ENCODE measurements around the gene WDR76. TPM values are rescaled to one million over a fixed set of nuclear protein-coding genes. Genes with fewer than 3 reads are reported as not detected.
"Not testable (repeated sequence)": the region's sequence is repeated elsewhere in the genome, so short reads cannot be mapped to it uniquely, and the experiment has no call there.

WDR76 gene
- total RNA-seq, 1 donor from 2014 or later: 5.7 TPM

DNA sequence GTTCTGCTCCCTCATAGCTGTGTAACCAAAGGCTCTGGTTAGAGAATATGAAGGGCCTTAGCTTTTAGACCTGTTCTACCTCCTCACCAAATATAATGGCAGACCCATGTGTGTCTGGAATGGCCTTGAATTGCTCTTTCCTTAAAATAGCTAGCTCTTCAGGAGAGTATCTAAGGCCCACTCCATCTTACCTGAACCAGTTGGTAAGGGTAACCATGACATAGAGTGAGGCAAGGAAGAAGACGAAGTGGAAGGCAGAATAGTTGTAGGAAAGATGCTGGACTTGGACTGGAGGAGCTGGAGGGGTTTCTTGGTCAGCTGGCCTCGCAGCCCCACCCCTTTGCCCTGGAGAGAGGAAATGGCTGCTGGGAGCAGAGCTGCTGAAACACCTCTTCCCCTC is 31.6 kb upstream of the WDR76 start:
- H3K4me3 ChIP-seq (ENCODE audit: low read length in 3 of 3): peak overlapping the region in 2 of 3 donors; percentile 8 to 35
- H3K27ac ChIP-seq (ENCODE audit: low read depth, low read length): peak overlapping the region; percentile 99
- H3K36me3 ChIP-seq (ENCODE audit: control insufficient read depth in 3 of 3, insufficient read depth in 3 of 3, low read length in 3 of 3): peaks cover 38 to 56% (median 53%) of the 10 kb centered on the region in 3 donors
- H3K9me3 ChIP-seq (ENCODE audit: control insufficient read depth in 3 of 3, low read length in 3 of 3): no peaks in the 10 kb centered on the region
- peaks cover 51 to 74% (median 59%) of the 10 kb centered on the region in 3 donors for H3K4me1 ChIP-seq (ENCODE audit: control insufficient read depth in 3 of 3, insufficient read depth in 3 of 3, low read length in 3 of 3)
- H3K9ac ChIP-seq (ENCODE audit: low read depth in 1 of 3, low read length in 3 of 3): no peak overlapping the region
- no peaks in the 10 kb centered on the region for H3K27me3 ChIP-seq (ENCODE audit: control insufficient read depth in 3 of 3, insufficient read depth in 3 of 3, low read length in 3 of 3)

DNA sequence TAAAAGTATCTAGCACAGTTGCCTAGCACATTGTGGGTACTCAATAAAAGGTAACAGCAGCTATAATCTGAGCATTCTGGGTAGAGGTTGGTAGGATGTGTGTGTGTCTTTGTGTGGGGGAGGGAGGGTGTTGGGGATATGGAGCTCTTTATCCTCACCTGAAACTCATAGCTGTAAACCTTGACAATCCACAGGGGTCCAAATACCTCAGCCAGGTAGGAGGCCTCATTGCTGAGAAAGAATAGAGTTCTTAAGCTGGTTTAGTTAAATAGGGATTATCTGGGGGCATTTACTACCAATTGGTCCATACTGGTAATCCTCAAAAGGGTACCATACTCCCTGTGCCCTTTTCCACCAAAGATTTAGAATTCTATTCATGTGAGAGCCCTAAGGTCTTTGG is 30.8 kb upstream of the WDR76 start:
- no peaks in the 10 kb centered on the region for H3K27me3 ChIP-seq (ENCODE audit: control insufficient read depth in 3 of 3, insufficient read depth in 3 of 3, low read length in 3 of 3)
- H3K4me3 ChIP-seq (ENCODE audit: low read length in 3 of 3): peak overlapping the region in 1 of 3 donors; percentile 5
- peaks cover 38 to 56% (median 53%) of the 10 kb centered on the region in 3 donors for H3K36me3 ChIP-seq (ENCODE audit: control insufficient read depth in 3 of 3, insufficient read depth in 3 of 3, low read length in 3 of 3)
- no peaks in the 10 kb centered on the region for H3K9me3 ChIP-seq (ENCODE audit: control insufficient read depth in 3 of 3, low read length in 3 of 3)
- no peak overlapping the region for H3K9ac ChIP-seq (ENCODE audit: low read depth in 1 of 3, low read length in 3 of 3)
- H3K27ac ChIP-seq (ENCODE audit: low read depth, low read length): no peak overlapping the region
- peaks cover 54 to 76% (median 63%) of the 10 kb centered on the region in 3 donors for H3K4me1 ChIP-seq (ENCODE audit: control insufficient read depth in 3 of 3, insufficient read depth in 3 of 3, low read length in 3 of 3)

DNA sequence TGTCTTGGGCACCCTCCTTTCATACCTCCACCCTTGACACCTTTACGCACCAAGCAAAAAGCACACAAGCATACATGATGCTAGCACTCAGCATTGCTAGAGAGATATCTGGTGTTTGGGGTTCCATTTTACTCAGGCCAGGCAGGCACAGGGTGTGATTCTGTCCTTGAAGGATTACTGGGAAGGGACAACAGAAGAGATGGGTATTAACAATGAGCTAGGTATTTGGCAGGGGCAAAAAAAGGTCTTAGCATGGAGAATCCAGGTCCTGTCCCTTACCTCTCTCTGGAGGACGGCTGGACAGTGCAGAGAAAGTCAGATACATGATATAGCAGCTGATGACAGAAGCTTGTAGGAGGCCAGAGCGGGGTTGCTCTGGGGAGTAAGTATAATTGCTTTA is 30.2 kb upstream of the WDR76 start:
- Histone ChIP-seq H3K27me3 (ENCODE audit: control insufficient read depth in 3 of 3, insufficient read depth in 3 of 3, low read length in 3 of 3) (no peaks in the 10 kb centered on the region), H3K4me1 (ENCODE audit: control insufficient read depth in 3 of 3, insufficient read depth in 3 of 3, low read length in 3 of 3) (peaks cover 59 to 75% (median 67%) of the 10 kb centered on the region in 3 donors), H3K9ac (ENCODE audit: low read depth in 1 of 3, low read length in 3 of 3) (peak overlapping the region in 1 of 3 donors; percentile 63), H3K36me3 (ENCODE audit: control insufficient read depth in 3 of 3, insufficient read depth in 3 of 3, low read length in 3 of 3) (peaks cover 40 to 56% (median 55%) of the 10 kb centered on the region in 3 donors), H3K9me3 (ENCODE audit: control insufficient read depth in 3 of 3, low read length in 3 of 3) (no peaks in the 10 kb centered on the region), H3K4me3 (ENCODE audit: low read length in 3 of 3) (no peak overlapping the region), H3K27ac (ENCODE audit: low read depth, low read length) (no peak overlapping the region)

DNA sequence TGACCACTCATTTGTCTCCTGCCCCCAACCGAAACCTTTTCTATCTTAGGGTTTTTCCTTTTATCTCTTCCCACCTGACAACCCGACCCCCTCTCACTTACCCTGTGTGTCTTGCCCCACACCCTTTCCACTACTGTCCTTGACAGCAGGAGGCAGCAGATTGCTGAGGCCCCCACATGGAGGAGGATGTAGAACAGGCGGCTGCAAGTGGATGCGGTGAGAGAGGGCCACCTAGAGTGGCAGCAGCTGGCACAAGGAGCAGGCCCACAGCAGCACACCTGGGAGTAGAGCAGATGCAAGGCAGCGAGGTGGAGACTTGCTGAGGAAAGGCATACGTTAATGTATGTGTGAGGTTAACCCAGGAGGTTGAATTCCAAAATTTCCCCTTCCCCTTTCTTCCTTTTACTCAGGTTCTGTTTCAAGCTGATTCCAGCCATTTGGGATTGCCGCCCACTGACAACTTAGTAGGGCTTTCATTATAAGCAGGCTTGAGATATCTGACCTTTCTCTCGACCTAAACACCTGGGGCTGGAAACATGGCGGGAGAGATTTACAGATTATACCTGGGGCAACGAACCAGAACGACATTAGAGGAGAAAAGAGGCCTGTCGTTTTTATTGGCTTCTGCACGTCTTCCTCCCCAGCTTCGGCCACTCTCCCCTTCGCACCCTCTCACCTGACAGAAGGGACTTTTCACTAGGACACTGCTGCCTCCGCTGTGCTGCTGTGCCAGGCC is 27.4 kb upstream of the WDR76 start:
- Histone ChIP-seq H3K9ac (ENCODE audit: low read depth in 1 of 3, low read length in 3 of 3) (peak overlapping the region in 2 of 3 donors; percentile 75 to 97), H3K27ac (ENCODE audit: low read depth, low read length) (peak overlapping the region; percentile 90), H3K4me3 (ENCODE audit: low read length in 3 of 3) (peak overlapping the region; percentile 93 to 99 (median 98)), H3K27me3 (ENCODE audit: control insufficient read depth in 3 of 3, insufficient read depth in 3 of 3, low read length in 3 of 3) (no peaks in the 10 kb centered on the region), H3K4me1 (ENCODE audit: control insufficient read depth in 3 of 3, insufficient read depth in 3 of 3, low read length in 3 of 3) (peaks cover 48 to 59% (median 53%) of the 10 kb centered on the region in 3 donors), H3K36me3 (ENCODE audit: control insufficient read depth in 3 of 3, insufficient read depth in 3 of 3, low read length in 3 of 3) (peaks cover 45 to 57% (median 55%) of the 10 kb centered on the region in 3 donors), H3K9me3 (ENCODE audit: control insufficient read depth in 3 of 3, low read length in 3 of 3) (no peaks in the 10 kb centered on the region)

DNA sequence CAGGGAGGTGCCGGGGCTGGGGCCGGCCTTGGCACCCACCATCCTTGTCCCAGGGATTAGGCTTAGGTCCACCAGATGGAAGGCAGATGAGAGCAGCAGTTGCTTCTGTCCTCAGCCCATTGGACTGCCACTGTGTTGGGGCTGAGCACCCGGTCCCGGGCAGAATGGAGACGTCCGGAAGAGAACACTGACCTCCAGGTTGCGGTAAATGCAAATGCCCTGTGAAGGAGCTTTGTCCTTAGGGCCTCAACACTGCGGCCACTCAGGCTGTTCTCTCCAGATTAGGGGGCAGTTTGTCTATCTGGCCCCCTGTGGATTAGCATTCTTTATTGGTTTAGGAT is 26.9 kb upstream of the WDR76 start, which contains the start of gene SERINC4:
Gene SERINC4 (minus strand): TSS at position 276 of the 341 bp plus-strand sequence. CDS start 234 bp downstream, at position 42.
- H3K4me3 ChIP-seq (ENCODE audit: low read length in 3 of 3): peak within 1 kb of the TSS; percentile 93 to 99 (median 98)
- H3K4me1 ChIP-seq (ENCODE audit: control insufficient read depth in 3 of 3, insufficient read depth in 3 of 3, low read length in 3 of 3): peaks cover 42 to 53% (median 48%) of the 10 kb centered on the region in 3 donors
- peaks cover 44 to 57% (median 55%) of the 10 kb centered on the region in 3 donors for H3K36me3 ChIP-seq (ENCODE audit: control insufficient read depth in 3 of 3, insufficient read depth in 3 of 3, low read length in 3 of 3)

DNA sequence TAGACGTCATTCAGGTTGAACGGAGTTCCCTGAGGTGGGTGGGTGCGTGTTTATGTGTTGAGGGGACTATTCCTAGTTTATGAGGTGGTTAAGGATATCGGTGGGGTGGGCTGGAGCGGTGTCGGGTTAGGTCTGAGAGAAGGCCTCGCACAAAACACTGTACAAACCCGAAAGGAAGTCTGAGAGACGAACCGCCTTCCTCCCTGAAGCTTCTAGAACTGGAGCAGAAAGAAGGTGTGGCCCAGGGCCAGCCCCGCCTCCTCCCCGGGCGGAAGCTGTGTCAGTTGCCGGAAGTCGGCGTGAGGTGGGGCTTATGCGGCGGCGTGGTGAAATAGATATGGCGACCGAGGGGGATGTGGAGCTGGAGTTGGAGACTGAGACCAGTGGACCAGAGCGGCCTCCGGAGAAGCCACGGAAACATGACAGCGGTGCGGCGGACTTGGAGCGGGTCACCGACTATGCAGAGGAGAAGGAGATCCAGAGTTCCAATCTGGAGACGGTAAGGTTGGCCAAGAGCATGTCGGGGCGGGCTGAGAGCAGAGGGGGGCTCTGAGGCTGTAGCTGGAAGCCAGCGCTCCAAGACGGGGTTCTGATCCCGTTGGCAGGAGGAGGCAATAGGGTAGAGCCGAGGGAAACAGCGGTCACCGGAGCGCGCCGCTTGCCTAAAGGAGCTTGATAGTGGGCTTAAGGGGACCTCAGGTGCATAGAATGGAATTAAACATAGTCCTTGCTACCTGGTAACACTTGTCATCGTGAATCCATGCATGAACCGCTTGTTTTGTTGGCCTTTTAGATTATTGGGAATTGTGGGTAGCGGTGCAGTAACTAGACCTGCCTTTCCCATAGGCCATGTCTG is 26.3 kb upstream of the WDR76 start, which contains the start of gene HYPK:
Gene HYPK (plus strand): TSS at position 314 of the 856 bp plus-strand sequence. CDS start 24 bp downstream, at position 338.
- Histone ChIP-seq H3K9me3 (ENCODE audit: control insufficient read depth in 3 of 3, low read length in 3 of 3) (no peaks in the 10 kb centered on the region), H3K36me3 (ENCODE audit: control insufficient read depth in 3 of 3, insufficient read depth in 3 of 3, low read length in 3 of 3) (peaks cover 43 to 55% (median 53%) of the 10 kb centered on the region in 3 donors), H3K9ac (ENCODE audit: low read depth in 1 of 3, low read length in 3 of 3) (peak within 1 kb of the TSS; percentile 75 to 97 (median 92)), H3K27me3 (ENCODE audit: control insufficient read depth in 3 of 3, insufficient read depth in 3 of 3, low read length in 3 of 3) (no peaks in the 10 kb centered on the region), H3K27ac (ENCODE audit: low read depth, low read length) (peak within 1 kb of the TSS; percentile 90), H3K4me1 (ENCODE audit: control insufficient read depth in 3 of 3, insufficient read depth in 3 of 3, low read length in 3 of 3) (peaks cover 36 to 47% (median 42%) of the 10 kb centered on the region in 3 donors), H3K4me3 (ENCODE audit: low read length in 3 of 3) (peak within 1 kb of the TSS; percentile 93 to 99 (median 98))

More for the DNA sequence above, 26.9 kb upstream of the WDR76 start, which contains the start of gene SERINC4:
- no peaks in the 10 kb centered on the region for H3K27me3 ChIP-seq (ENCODE audit: control insufficient read depth in 3 of 3, insufficient read depth in 3 of 3, low read length in 3 of 3)
- no peaks in the 10 kb centered on the region for H3K9me3 ChIP-seq (ENCODE audit: control insufficient read depth in 3 of 3, low read length in 3 of 3)
- H3K9ac ChIP-seq (ENCODE audit: low read depth in 1 of 3, low read length in 3 of 3): peak within 1 kb of the TSS; percentile 75 to 97 (median 92)
- H3K27ac ChIP-seq (ENCODE audit: low read depth, low read length): peak within 1 kb of the TSS; percentile 90

DNA sequence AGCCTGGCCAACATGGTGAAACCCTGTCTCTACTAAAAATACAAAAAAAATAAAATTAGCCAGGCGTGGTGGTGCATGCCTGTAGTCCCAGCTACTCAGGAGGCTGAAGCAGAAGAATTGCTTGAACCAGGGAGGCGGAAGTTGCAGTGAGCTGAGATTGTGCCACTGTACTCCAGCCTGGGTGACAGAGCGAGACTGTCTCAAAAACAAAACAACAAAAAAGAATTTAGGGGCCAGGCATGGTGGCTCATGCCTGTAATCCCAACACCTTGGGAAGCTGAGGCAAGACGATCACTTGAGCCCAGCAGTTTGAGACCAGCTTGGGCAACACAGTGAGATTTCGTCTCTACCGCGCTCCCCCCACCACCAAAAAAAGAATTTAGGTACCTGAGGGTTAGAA is 24.1 kb upstream of the WDR76 start:
- H3K36me3 ChIP-seq (ENCODE audit: control insufficient read depth in 3 of 3, insufficient read depth in 3 of 3, low read length in 3 of 3): peaks cover 36 to 55% (median 54%) of the 10 kb centered on the region in 3 donors

DNA sequence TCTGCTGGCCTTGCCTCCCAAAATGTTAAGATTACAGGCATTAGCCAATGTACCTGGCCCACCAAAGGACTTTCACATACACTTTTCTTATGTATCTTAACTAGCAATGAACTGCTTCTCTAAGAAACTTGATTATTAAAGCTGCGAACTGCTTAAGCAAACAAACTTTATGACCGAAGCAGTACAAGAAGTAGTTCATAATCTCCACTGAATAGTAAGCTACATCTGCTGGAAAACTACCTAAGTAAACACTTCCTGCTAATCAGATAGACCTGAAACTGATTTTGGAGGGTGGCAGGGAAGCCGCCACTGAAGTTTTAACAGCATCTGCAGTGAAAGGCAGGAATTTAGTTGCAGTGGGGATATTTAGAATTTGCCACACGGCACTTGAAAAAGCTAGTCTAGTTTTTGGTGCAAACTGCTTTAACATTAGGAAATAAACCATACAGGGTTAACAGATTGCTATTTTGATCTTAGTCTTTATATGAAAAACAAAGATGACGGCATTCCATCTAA is 18.3 kb upstream of the WDR76 start:
- no peak overlapping the region for H3K27ac ChIP-seq (ENCODE audit: low read depth, low read length)
- no peaks in the 10 kb centered on the region for H3K27me3 ChIP-seq (ENCODE audit: control insufficient read depth in 3 of 3, insufficient read depth in 3 of 3, low read length in 3 of 3)
- H3K9me3 ChIP-seq (ENCODE audit: control insufficient read depth in 3 of 3, low read length in 3 of 3): no peaks in the 10 kb centered on the region
- H3K9ac ChIP-seq (ENCODE audit: low read depth in 1 of 3, low read length in 3 of 3): no peak overlapping the region
- H3K4me1 ChIP-seq (ENCODE audit: control insufficient read depth in 3 of 3, insufficient read depth in 3 of 3, low read length in 3 of 3): no peaks in the 10 kb centered on the region
- no peak overlapping the region for H3K4me3 ChIP-seq (ENCODE audit: low read length in 3 of 3)
- H3K36me3 ChIP-seq (ENCODE audit: control insufficient read depth in 3 of 3, insufficient read depth in 3 of 3, low read length in 3 of 3): peaks cover 48 to 85% (median 69%) of the 10 kb centered on the region in 3 donors

More for the DNA sequence above, 24.1 kb upstream of the WDR76 start:
- H3K4me1 ChIP-seq (ENCODE audit: control insufficient read depth in 3 of 3, insufficient read depth in 3 of 3, low read length in 3 of 3): peaks cover 23 to 29% (median 26%) of the 10 kb centered on the region in 3 donors
- not testable (repeated sequence) for H3K9me3 ChIP-seq (ENCODE audit: control insufficient read depth in 3 of 3, low read length in 3 of 3); H3K4me3 ChIP-seq (ENCODE audit: low read length in 3 of 3); H3K27me3 ChIP-seq (ENCODE audit: control insufficient read depth in 3 of 3, insufficient read depth in 3 of 3, low read length in 3 of 3); H3K27ac ChIP-seq (ENCODE audit: low read depth, low read length); H3K9ac ChIP-seq (ENCODE audit: low read depth in 1 of 3, low read length in 3 of 3)

DNA sequence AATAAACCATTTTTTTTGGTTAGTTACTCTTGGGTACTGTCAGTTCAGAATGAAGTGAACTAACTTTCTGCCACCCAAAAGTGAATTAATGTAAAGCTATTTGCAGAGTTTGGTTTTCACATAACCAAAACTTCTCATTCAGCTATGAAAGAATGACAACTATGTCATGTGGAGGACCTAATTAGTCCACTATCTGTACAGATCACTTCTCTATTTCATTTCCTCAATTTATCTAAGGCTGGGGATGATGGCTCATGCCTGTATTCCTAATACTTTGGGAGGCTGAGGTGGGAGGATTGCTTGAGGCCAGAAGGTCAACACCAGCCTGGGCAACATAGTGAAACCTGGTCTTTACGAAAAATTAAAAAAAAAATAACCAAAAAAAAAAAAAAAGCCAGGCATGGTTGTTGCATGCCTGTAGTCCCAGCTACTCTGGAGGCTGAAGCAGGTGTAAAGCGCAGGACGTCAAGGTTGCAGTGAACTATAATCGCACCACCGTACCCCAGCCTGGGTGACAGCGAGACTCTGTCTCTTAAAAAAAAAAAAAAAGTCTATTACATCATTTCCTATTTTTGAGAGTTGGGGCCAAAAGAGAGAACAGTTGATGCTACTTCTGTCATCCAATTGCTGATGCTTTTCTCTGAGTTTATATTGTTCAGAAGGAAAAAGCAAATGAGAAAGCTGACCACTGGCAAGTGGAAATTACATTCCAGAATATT is 17.7 kb upstream of the WDR76 start:
- Histone ChIP-seq H3K9ac (ENCODE audit: low read depth in 1 of 3, low read length in 3 of 3) (no peak overlapping the region), H3K4me3 (ENCODE audit: low read length in 3 of 3) (no peak overlapping the region), H3K27ac (ENCODE audit: low read depth, low read length) (no peak overlapping the region), H3K9me3 (ENCODE audit: control insufficient read depth in 3 of 3, low read length in 3 of 3) (no peaks in the 10 kb centered on the region), H3K36me3 (ENCODE audit: control insufficient read depth in 3 of 3, insufficient read depth in 3 of 3, low read length in 3 of 3) (peaks cover 54 to 88% (median 75%) of the 10 kb centered on the region in 3 donors), H3K4me1 (ENCODE audit: control insufficient read depth in 3 of 3, insufficient read depth in 3 of 3, low read length in 3 of 3) (no peaks in the 10 kb centered on the region), H3K27me3 (ENCODE audit: control insufficient read depth in 3 of 3, insufficient read depth in 3 of 3, low read length in 3 of 3) (no peaks in the 10 kb centered on the region)
